Trophoblast cell (in vitro differentiated cells and primary cell): Measurements from ENCODE around the gene ZFP82.

ENCODE experiments used
- DNase-seq, 2 donors: peaks; one replicate each; pipeline ENCODE4 v3.0.0-alpha.2; 2016
- H2AFZ ChIP-seq: 2 replicates; pipeline ENCODE4 v1.6.1; 2013; ENCODE audit warnings: low read length, moderate library complexity, mild to moderate bottlenecking; ENCODE audit not compliant: insufficient read depth, poor library complexity
- H2AK5ac ChIP-seq: 2 replicates; pipeline ENCODE4 v1.6.1; 2013; ENCODE audit warnings: mild to moderate bottlenecking, low read length
- H2BK120ac ChIP-seq: 2 replicates; pipeline ENCODE4 v1.6.1; 2013; ENCODE audit warnings: low read length, mild to moderate bottlenecking, moderate library complexity; ENCODE audit not compliant: insufficient read depth, poor library complexity
- H2BK12ac ChIP-seq: 2 replicates; pipeline ENCODE4 v1.6.1; 2013; ENCODE audit warnings: mild to moderate bottlenecking, low read length, moderate library complexity
- H2BK5ac ChIP-seq: 2 replicates; pipeline ENCODE4 v1.6.1; 2013; ENCODE audit warnings: low read length, low read depth, moderate library complexity, mild to moderate bottlenecking; ENCODE audit not compliant: poor library complexity
- H3K14ac ChIP-seq: 2 replicates; pipeline ENCODE4 v1.6.1; 2013; ENCODE audit warnings: mild to moderate bottlenecking, low read length
- H3K18ac ChIP-seq: 2 replicates; pipeline ENCODE4 v1.6.1; 2013; ENCODE audit warnings: mild to moderate bottlenecking, low read length
- H3K23ac ChIP-seq: 2 replicates; pipeline ENCODE4 v1.6.1; 2013; ENCODE audit warnings: low read length
- H3K27ac ChIP-seq: 2 replicates; pipeline ENCODE4 v1.5.1; 2013; ENCODE audit warnings: low read depth, mild to moderate bottlenecking, inconsistent platforms, low read length, moderate library complexity
- H3K27me3 ChIP-seq: 2 replicates; pipeline ENCODE4 v1.6.1; 2013; ENCODE audit warnings: inconsistent platforms, mild to moderate bottlenecking, low read length, moderate library complexity; ENCODE audit not compliant: insufficient read depth
- H3K36me3 ChIP-seq, 2 experiments: 1 replicate in 1 of 2; 2 replicates in 1 of 2; pipeline ENCODE4 v1.6.1; 2013; ENCODE audit warnings: low read length in 2 of 2, mild to moderate bottlenecking in 2 of 2, moderate library complexity in 1 of 2; ENCODE audit not compliant: insufficient read depth in 2 of 2, control insufficient read depth in 1 of 2
- H3K4ac ChIP-seq: 2 replicates; pipeline ENCODE4 v1.6.1; 2013; ENCODE audit warnings: low read depth, mild to moderate bottlenecking, low read length, moderate library complexity
- H3K4me1 ChIP-seq, 2 experiments: 1 replicate in 1 of 2; 2 replicates in 1 of 2; pipeline ENCODE4 v1.6.1; 2013; ENCODE audit warnings: low read length in 2 of 2, mild to moderate bottlenecking in 2 of 2, moderate library complexity in 1 of 2; ENCODE audit not compliant: insufficient read depth in 2 of 2, control insufficient read depth in 1 of 2
- H3K4me2 ChIP-seq: 2 replicates; pipeline ENCODE4 v1.6.1; 2013; ENCODE audit warnings: inconsistent platforms, mild to moderate bottlenecking, low read length, moderate library complexity
- H3K4me3 ChIP-seq: 2 replicates; pipeline ENCODE4 v1.5.1; 2013; ENCODE audit warnings: mild to moderate bottlenecking, low read depth, low read length, inconsistent platforms
- H3K79me1 ChIP-seq: one replicate; pipeline ENCODE4 v1.6.1; 2013; ENCODE audit warnings: low read length
- H3K79me2 ChIP-seq: 2 replicates; pipeline ENCODE4 v1.6.1; 2013; ENCODE audit warnings: low read length, mild to moderate bottlenecking; ENCODE audit not compliant: control insufficient read depth, insufficient read depth, poor library complexity
- H3K9ac ChIP-seq: 2 replicates; pipeline ENCODE4 v1.6.1; 2013; ENCODE audit warnings: mild to moderate bottlenecking, low read length
- H3K9me3 ChIP-seq: 2 replicates; pipeline ENCODE4 v1.6.1; 2013; ENCODE audit warnings: low read depth, mild to moderate bottlenecking, control low read depth, inconsistent platforms, low read length; ENCODE audit not compliant: insufficient read depth
- H4K12ac ChIP-seq: 2 replicates; pipeline ENCODE4 v1.6.1; 2013; ENCODE audit warnings: low read depth, mild to moderate bottlenecking, low read length, moderate library complexity
- H4K8ac ChIP-seq: 2 replicates; pipeline ENCODE4 v1.6.1; 2013; ENCODE audit warnings: low read depth, mild to moderate bottlenecking, low read length, moderate library complexity
- H4K91ac ChIP-seq: one replicate; pipeline ENCODE4 v1.6.1; 2013; ENCODE audit warnings: low read depth, mild to moderate bottlenecking, low read length, moderate library complexity
- WGBS: extraction: QIAGEN DNeasy Blood & Tissue Kit; methylation state at CpG from one replicate; pipeline ENCODE4 v1.1.7; 2013; ENCODE audit warnings: missing lambda C conversion rate; ENCODE audit not compliant: insufficient read length, insufficient coverage; ENCODE audit errors: extremely low coverage; 5-methylcytosine and 5-hydroxymethylcytosine counted together

ZFP82 gene

DNA sequence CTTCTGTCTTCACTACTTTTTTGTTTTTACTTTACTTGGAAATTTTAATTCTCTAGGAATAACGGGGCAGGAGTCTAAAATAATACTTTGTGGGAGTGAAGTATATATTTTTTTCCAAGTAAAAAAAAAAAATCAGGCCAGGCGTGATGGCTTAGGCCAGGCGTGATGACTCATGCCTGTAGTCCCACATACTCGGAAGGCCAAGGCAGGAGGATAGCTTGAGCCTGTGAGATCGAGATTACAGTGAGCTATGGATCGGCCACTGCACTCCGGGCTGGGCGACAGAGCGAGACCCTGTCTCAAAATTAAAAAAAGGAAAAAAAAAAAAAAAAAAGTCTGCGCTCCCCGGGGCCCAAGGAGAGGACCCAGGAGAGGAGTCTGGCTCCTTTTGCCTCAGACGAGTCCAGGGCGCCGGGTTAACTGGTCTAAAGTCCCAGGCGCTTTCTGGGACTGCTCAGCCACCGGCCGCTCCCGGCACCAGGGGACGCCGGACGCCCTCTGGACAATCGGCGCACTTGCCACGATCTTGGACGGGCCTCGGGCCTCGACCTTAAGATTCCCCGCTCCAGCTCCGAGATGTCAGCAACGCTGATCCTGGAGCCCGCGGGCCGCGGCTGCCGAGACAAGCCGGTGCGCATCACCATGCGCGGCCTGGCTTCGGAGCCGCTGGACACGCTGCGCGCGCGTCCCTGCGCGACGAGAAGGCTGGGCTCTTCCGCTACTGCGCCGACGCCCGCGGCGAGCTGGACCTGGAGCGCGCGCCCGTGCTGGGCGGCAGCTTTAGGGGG is 2.7 kb upstream of the ZFP82 start:
- Histone ChIP-seq H4K12ac (peak overlapping the region; percentile 77), H3K9me3 (no peaks in the 10 kb centered on the region), H3K4me2 (peak overlapping the region; percentile 63), H2BK12ac (peak overlapping the region; percentile 42), H2AK5ac (no peak overlapping the region), H3K4me1 (peaks cover 7 to 16% of the 10 kb centered on the region in 2 experiments), H2BK120ac (peak overlapping the region; percentile 5), H3K14ac (peak overlapping the region; percentile 79), H3K4me3 (peak overlapping the region; percentile 66), H2BK5ac (no peak overlapping the region), H4K91ac (peak overlapping the region; percentile 73), H3K18ac (peak overlapping the region; percentile 17), H2AFZ (peak overlapping the region; percentile 32), H3K9ac (no peak overlapping the region), H3K23ac (no peak overlapping the region), H3K79me1 (peaks cover 17% of the 10 kb centered on the region), H3K4ac (peak overlapping the region; percentile 2), H3K27ac (no peak overlapping the region), H3K36me3 (no peaks in the 10 kb centered on the region), H3K79me2 (peaks cover 15% of the 10 kb centered on the region), H4K8ac (peak overlapping the region; percentile 73), H3K27me3 (no peaks in the 10 kb centered on the region)
- WGBS = no CpG with 5 or more reads among the region's 61 CpGs
- peak; percentile 33 to 68 for DNase-seq

DNA sequence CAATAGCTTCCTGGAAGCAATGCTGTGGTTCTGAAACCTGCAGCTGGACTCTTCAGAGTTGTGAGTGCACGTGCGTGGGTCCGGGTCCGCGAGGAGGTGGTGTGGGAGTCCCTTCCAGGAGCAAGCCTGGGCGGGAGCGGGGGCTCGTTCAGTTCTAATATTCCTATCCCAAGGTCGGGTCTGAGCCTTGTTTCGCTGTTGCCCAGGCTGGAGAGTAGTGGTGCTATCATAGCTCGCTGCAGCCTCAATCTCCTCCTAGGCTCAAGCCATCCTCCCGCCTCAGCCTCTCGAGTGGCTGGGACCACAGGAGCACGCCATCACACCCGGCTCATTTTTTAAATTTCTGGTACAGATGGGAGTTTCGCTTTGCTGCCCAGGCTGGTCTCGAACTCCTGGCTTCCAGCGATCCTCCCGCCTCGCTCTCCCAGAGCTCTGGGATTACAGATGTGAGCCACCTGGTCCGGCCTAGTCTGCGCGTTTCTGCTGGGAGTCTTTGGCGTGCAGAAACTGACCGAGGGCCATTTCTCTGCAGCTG is 625 bp downstream of the ZFP82 start:
- Histone ChIP-seq H4K91ac (peak overlapping the region; percentile 86), H3K18ac (peak overlapping the region; percentile 53), H3K79me1 (peaks cover 17% of the 10 kb centered on the region), H3K4ac (peak overlapping the region; percentile 46), H3K9ac (peak overlapping the region; percentile 88), H3K4me2 (peak overlapping the region; percentile 78), H2BK12ac (no peak overlapping the region), H3K79me2 (peaks cover 15% of the 10 kb centered on the region), H4K8ac (peak overlapping the region; percentile 100), H3K4me3 (peak overlapping the region; percentile 85), H2BK5ac (peak overlapping the region; percentile 58), H2AFZ (peak overlapping the region; percentile 88), H3K23ac (no peak overlapping the region), H3K27me3 (no peaks in the 10 kb centered on the region), H3K27ac (peak overlapping the region; percentile 55), H2AK5ac (peak overlapping the region; percentile 20), H3K36me3 (peaks cover 0 to 3% of the 10 kb centered on the region in 2 experiments), H3K4me1 (peaks cover 7 to 16% of the 10 kb centered on the region in 2 experiments), H3K9me3 (no peaks in the 10 kb centered on the region), H3K14ac (peak overlapping the region; percentile 65), H2BK120ac (peak overlapping the region; percentile 84), H4K12ac (peak overlapping the region; percentile 49)
- DNase-seq = peak; percentile 6 to 21
- WGBS = no CpG with 5 or more reads among the region's 25 CpGs

DNA sequence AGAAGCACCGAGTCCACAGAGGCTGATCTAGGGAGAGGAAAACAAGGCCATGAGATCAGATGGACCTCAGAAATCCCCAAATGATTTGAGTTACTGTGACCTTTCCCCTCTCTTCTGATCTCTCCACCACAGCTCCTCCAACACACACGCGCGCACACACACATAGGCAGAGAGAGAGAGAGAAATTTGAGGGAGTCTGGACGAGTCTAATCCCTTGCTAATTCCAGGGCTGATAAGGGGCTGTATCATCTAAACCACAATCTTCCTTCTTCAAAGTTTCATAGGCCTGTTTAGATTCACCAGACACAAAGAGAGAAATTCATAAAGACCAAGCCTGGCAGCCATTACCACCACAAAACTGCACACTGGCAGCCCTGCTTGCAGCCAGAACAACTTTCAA is 8.6 kb downstream of the ZFP82 start:
- DNase-seq = no peak
- no peak overlapping the region for H4K12ac ChIP-seq
- H3K4me3 ChIP-seq = no peak overlapping the region
- no peaks in the 10 kb centered on the region for H3K27me3 ChIP-seq
- peaks cover 9 to 11% of the 10 kb centered on the region in 2 experiments for H3K36me3 ChIP-seq
- H3K23ac ChIP-seq = no peak overlapping the region
- no peaks in the 10 kb centered on the region for H3K4me1 ChIP-seq
- H4K8ac ChIP-seq = no peak overlapping the region
- no peak overlapping the region for H3K9ac ChIP-seq
- no peak overlapping the region for H3K14ac ChIP-seq
- no peak overlapping the region for H2BK12ac ChIP-seq
- no peak overlapping the region for H3K4me2 ChIP-seq
- WGBS = no CpG with 5 or more reads among the region's 5 CpGs
- no peaks in the 10 kb centered on the region for H3K9me3 ChIP-seq
- no peak overlapping the region for H3K27ac ChIP-seq
- H2AFZ ChIP-seq = no peak overlapping the region
- no peak overlapping the region for H4K91ac ChIP-seq
- no peak overlapping the region for H3K4ac ChIP-seq
- no peak overlapping the region for H2BK120ac ChIP-seq
- no peak overlapping the region for H3K18ac ChIP-seq
- H2BK5ac ChIP-seq = no peak overlapping the region
- no peaks in the 10 kb centered on the region for H3K79me2 ChIP-seq
- no peaks in the 10 kb centered on the region for H3K79me1 ChIP-seq
- H2AK5ac ChIP-seq = no peak overlapping the region

DNA sequence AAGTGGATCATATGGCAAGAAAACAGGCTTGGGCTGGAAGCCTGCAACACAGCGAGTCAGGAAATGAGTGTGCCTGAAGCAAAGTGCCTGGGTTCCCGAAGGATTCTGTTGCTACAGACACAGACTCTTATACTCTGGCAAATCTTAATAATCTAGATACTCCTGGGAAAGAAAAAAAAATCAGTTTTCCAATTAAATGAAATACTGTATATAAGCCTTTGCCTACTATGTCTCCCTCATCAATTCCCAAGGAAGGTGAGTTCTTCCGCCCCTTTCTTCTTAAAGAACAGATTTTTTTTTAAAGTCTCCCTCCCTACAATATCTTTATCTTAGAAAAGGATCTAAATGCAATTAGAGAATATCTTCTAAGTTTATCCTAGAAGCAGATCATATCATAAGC is 10.3 kb downstream of the ZFP82 start:
- H2AK5ac ChIP-seq = no peak overlapping the region
- H3K14ac ChIP-seq = no peak overlapping the region
- no peak overlapping the region for H4K91ac ChIP-seq
- no peak overlapping the region for H4K12ac ChIP-seq
- no peak overlapping the region for H4K8ac ChIP-seq
- no peak overlapping the region for H3K18ac ChIP-seq
- no peaks in the 10 kb centered on the region for H3K79me1 ChIP-seq
- H3K27ac ChIP-seq = no peak overlapping the region
- H3K27me3 ChIP-seq = no peaks in the 10 kb centered on the region
- no peak overlapping the region for H3K4me3 ChIP-seq
- peaks cover 9 to 19% of the 10 kb centered on the region in 2 experiments for H3K36me3 ChIP-seq
- no peak overlapping the region for H2BK120ac ChIP-seq
- no peaks in the 10 kb centered on the region for H3K9me3 ChIP-seq
- no peak overlapping the region for H3K23ac ChIP-seq
- no peak overlapping the region for H3K4me2 ChIP-seq
- H2AFZ ChIP-seq = no peak overlapping the region
- no peak overlapping the region for H3K9ac ChIP-seq
- no peaks in the 10 kb centered on the region for H3K4me1 ChIP-seq
- no peak overlapping the region for H2BK5ac ChIP-seq
- no peak overlapping the region for H2BK12ac ChIP-seq
- DNase-seq = no peak
- H3K79me2 ChIP-seq = no peaks in the 10 kb centered on the region
- no peak overlapping the region for H3K4ac ChIP-seq
- WGBS = no CpG with 5 or more reads among the region's 3 CpGs
